NCI-H446 (cell line): ENCODE results near the gene XPO6.

ENCODE experiments used
- DNase-seq, 2 experiments: peaks; one replicate each; lab custom pipeline; 2025; lab: John Stamatoyannopoulos, UW

The XPO6 gene

GRCh38 chr16:28089205-28089991 is 122.4 kb downstream of the XPO6 start:
- DNase-seq = no peak

- DNase-seq = no peak
These were observed 124.0 kb downstream of the XPO6 start for GRCh38 chr16:28087675-28088300.

DNA sequence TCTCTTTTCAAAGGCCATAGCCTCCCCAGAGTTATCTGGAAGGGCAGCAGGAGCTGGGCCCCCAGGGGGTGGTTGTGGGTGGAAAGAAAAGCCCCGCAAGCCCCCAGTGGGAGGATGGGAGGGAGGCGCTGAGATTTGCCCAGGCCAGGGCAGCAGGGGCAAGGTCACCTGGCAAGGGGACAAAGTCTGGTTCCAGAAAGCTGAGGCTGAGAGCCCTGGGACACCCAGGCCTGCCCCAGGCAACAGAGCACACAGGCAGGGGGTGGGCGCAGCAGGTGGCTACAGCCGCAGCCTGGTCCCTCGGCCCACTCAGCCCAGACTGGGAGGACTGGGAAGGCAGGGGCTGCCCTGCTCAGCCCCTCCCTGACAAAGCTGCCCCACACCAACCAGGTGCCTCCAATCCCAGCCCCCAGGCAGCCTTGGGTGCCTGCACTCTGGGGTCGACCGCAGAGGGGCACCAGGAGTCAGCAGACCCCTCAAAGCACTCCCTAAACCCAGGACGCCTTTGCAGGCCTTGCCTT is 124.6 kb downstream of the XPO6 start:
- no peak for DNase-seq

- DNase-seq = no peak
These were observed 125.3 kb downstream of the XPO6 start for GRCh38 chr16:28086186-28087139.

GRCh38 chr16:28085389-28086171 is 126.2 kb downstream of the XPO6 start:
- DNase-seq = no peak

DNA sequence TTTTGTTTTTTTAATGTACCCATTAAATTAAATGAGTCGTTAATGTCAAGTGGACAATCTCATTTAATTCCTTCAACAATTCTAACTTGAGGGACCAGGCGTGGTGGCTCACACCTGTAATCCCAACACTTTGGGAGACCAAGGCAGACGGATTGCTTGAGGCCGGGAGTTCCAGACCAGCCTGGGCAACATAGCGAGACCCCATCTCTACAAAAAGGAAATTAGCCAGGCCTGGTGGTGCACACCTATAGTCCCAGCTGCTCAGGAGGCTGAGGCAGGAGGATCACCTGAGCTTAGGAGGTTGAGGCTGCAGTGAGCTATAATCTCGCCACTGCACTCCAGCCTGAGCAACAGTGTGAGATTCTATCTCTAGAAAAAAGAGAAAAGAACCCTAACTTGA is 127.6 kb downstream of the XPO6 start:
- no peak for DNase-seq

DNA sequence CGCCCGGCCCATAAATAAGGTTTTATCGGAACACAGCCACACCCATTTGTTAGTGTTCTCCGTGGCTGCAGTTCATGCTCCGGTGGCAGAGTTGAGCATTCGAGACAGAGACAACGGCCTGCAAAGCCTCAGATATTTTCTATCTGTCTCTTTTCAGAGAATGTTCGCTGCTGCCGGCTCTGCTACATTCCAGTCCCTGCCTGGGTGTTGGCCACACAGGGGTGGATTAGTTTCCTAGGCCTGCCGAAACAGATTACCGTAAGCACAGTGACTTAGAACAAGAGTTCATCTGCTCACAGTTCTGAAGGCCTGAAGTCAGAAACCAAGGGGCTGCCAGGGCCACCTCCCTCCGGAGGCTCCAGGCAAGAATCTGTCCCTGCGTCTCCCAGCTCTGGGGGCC is 129.1 kb downstream of the XPO6 start:
- no peak for DNase-seq

GRCh38 chr16:28081391-28081968 is 130.3 kb downstream of the XPO6 start:
- DNase-seq = no peak

DNA sequence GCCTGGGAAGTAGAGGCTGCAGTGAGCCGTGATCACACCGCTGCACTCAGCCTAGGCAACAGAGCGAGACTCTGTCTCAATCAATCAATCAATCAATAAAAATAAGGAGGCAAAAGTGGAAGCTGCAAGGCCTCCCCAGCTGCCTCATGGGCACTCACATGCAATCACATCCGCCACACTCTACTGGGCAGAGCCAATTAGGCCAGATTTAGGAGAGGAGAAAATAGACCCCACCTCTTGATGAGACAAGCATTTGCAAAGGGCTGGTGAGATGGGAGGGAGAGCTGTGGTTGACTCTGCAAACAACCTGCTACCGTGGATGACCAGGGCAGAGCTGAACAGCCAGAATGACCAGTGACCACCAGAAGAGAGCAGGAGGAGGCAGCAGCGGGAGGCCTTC is 133.5 kb downstream of the XPO6 start:
- no peak for DNase-seq

GRCh38 chr16:28073836-28074235 is 137.9 kb downstream of the XPO6 start:
- DNase-seq = no peak

DNA sequence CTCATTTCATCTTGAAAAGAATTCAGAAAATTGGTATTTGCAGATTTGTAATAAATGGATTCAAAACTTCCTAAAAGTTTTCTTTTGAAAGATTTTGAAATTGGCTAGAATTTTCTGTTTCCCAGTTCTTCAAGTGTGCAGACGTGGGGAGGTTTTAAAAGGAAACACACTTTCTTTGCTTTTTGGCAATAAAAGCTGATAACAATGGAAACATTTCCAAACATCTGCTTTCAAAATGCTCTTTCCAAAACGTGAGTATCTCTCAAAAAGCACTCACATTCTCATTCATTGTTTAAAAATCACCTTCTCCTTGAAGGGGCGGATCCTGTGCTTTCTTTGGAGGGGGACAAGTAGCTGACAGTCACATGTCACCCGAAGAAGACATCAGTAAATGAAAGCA is 139.7 kb downstream of the XPO6 start:
- no peak for DNase-seq

- peak in 1 of 2 experiments; percentile 10 for DNase-seq
These were observed 141.6 kb downstream of the XPO6 start for GRCh38 chr16:28069971-28070794.

DNA sequence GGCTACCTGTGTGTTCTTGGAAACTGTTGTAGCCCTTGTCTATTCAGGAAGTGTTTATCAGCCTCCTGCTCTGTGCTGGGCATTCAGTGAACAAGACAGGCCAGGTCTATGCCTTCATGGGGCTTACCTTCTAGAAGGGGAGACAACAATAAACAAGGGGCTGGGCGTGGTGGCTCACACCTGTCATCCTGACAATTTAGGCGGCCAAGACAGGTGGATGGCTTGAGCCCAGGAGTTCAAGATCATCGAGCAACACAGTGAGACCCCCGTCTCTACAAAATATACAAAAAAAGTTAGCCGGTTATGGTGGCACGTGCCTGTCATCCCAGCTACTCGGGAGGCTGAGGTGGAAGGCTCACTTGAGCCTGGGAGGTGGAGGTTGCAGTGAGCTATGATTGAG is 142.8 kb downstream of the XPO6 start:
- no peak for DNase-seq

DNA sequence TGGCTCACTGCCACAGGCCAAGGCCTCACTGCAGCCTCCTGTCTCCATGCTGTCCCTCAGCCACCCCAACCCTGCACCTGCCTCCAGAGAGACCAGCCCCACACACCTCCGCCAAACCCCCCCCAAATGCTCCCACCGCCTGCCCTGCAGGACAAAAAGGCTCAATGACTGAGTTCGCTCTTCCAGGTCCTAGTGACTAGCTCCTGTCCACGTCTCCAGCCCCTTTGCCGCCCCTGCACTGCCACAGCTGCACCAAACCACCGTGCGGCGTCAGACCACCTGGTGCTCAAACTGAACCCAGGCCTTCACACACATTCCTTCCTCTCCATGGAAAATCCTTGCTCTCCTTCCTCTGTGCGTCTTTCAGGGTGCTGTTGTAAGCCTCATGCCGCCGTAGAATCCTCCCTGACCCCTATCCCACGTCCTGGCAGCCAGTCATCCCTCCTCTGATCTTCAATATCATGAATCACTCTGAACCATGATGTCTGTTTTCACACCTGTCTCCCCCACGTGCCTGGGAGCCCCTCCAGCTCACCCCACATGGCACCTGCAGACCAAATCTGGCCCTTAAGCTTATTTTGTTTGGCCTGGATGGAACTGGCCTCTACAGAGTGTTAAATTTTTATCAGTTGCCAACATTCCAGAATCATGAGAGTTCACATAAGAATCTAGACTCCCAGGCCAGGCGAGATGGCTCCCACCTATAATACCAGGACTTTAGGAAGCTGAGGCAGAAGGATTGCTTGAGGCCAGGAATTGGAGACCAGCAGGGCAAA is 144.0 kb downstream of the XPO6 start:
- no peak for DNase-seq

DNA sequence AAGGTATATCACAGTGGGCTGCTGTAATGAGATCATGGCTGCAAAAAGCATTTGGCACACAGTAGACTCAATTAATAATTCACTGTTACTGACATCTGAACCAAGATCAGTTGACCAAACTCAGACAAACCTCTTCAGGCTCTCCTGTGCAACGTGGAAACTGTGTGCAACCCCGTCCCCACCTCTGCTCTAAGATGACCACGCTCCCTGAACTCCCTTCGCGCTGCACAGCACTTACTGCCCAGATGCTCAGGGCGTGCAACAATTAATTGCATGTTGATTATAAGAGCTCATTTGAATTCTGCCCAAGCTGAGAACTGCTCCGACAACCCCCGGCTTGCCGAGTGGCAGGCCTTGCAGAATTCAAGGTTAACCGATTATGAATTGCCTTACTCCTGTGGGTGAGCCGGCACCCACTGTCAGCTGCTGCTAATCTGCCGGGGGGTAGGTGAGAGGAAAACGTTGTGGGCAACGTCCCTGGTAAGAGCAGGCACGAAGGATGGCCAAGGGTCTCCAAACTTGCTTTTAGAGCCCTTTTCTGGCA is 147.0 kb downstream of the XPO6 start:
- DNase-seq = no peak

DNA sequence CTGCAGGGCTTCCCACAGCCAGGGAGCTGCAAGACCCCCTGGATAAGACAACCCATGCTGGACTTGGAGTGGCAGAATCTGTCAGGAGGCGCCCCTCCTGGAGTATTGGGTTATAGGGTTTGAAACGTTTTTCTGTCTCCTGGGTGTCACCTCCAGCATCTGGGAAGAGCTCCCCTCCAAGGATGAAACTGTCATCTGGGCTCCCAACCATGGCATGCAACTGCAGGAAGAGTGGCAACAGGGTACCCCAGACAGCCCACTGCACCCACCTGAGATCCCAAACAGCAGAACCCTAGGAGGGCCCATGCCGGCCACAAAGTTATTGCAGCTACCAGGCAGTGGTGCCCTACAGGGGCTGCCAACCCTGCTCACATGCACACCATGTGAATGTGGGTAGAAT is 147.6 kb downstream of the XPO6 start:
- DNase-seq = no peak

DNA sequence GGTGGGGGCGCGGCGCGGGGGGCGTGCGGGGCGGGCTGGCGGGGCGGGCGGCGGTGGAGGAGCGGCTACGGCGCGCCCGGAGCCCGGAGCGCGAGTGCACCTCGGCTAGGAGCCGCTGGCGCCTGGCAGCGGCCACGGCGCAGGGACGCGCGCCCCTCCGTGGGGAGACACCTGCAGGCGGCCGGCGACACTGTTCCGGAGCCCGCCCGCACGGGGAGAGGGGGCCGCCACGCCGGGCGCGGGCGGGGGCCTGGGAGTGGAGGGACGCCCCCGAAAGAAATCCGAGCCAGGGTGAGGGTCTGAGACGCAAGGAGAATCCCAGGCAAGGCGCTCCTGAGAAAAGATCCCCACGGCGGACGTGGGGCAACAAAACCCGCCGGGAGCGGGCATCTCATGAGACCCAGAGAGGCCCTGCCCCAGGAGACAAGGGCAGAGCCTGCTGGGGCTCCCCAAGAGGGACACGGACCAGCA is 148.1 kb downstream of the XPO6 start, which contains the start of gene GSG1L:
Gene GSG1L (minus strand): TSS at position 124 of the 471 bp plus-strand sequence. CDS start 290 bp downstream, outside the sequence.
- no peak for DNase-seq

GRCh38 chr16:28062847-28063521 is 148.8 kb downstream of the XPO6 start:
- no peak for DNase-seq
